ENCODE data around the gene CAMK2N1.
"Not testable (repeated sequence)": the region's sequence is repeated elsewhere in the genome, so short reads cannot be mapped to it uniquely, and the experiment has no call there.

CAMK2N1 gene

GRCh38 chr1:20497506-20497905 lies 11.5 kb upstream of the CAMK2N1 start:
- no peaks in the 10 kb centered on the region for H3K4me1 ChIP-seq
- H3K4me2 ChIP-seq (ENCODE audit: low read length): no peak overlapping the region
- no peaks in the 10 kb centered on the region for H3K27me3 ChIP-seq (ENCODE audit: control insufficient read depth, insufficient read depth, low read length)
- no peak overlapping the region for H3K4me3 ChIP-seq (ENCODE audit: low read depth, low read length)
- no peak overlapping the region for H2AFZ ChIP-seq
- no peaks in the 10 kb centered on the region for H3K36me3 ChIP-seq (ENCODE audit: control insufficient read depth, insufficient read depth, low read length)
- TF ChIP-seq CTCF (IDR thresholded peaks at IDR 0.05): no peak
- H3K9me3 ChIP-seq (ENCODE audit: control insufficient read depth, low read length): no peaks in the 10 kb centered on the region
- no peaks in the 10 kb centered on the region for H3K79me2 ChIP-seq
- no peak overlapping the region for H3K27ac ChIP-seq
- H3K9ac ChIP-seq: no peak overlapping the region

- H3K9me3 ChIP-seq (ENCODE audit: control insufficient read depth, low read length); H2AFZ ChIP-seq; H3K4me1 ChIP-seq; H3K4me2 ChIP-seq (ENCODE audit: low read length); H3K4me3 ChIP-seq (ENCODE audit: low read depth, low read length); H3K27ac ChIP-seq; H3K36me3 ChIP-seq (ENCODE audit: control insufficient read depth, insufficient read depth, low read length); H3K9ac ChIP-seq; H3K27me3 ChIP-seq (ENCODE audit: control insufficient read depth, insufficient read depth, low read length); H3K79me2 ChIP-seq: not testable (repeated sequence)
Measured at GRCh38 chr1:20496725-20497383, 10.8 kb upstream of the CAMK2N1 start.

- no peak for TF ChIP-seq CTCF (IDR thresholded peaks at IDR 0.05)
- Histone ChIP-seq H2AFZ (no peak overlapping the region), H3K9me3 (ENCODE audit: control insufficient read depth, low read length) (no peaks in the 10 kb centered on the region), H3K4me2 (ENCODE audit: low read length) (no peak overlapping the region), H3K27me3 (ENCODE audit: control insufficient read depth, insufficient read depth, low read length) (no peaks in the 10 kb centered on the region), H3K36me3 (ENCODE audit: control insufficient read depth, insufficient read depth, low read length) (no peaks in the 10 kb centered on the region), H3K4me3 (ENCODE audit: low read depth, low read length) (no peak overlapping the region), H3K9ac (no peak overlapping the region), H3K27ac (no peak overlapping the region), H3K4me1 (no peaks in the 10 kb centered on the region), H3K79me2 (no peaks in the 10 kb centered on the region)
Measured at GRCh38 chr1:20496241-20496661, 10.2 kb upstream of the CAMK2N1 start.

GRCh38 chr1:20495661-20496060 lies 9.7 kb upstream of the CAMK2N1 start:
- Histone ChIP-seq H3K4me2 (ENCODE audit: low read length) (no peak overlapping the region), H3K36me3 (ENCODE audit: control insufficient read depth, insufficient read depth, low read length) (no peaks in the 10 kb centered on the region), H2AFZ (no peak overlapping the region), H3K27me3 (ENCODE audit: control insufficient read depth, insufficient read depth, low read length) (no peaks in the 10 kb centered on the region), H3K9me3 (ENCODE audit: control insufficient read depth, low read length) (no peaks in the 10 kb centered on the region), H3K4me1 (no peaks in the 10 kb centered on the region), H3K4me3 (ENCODE audit: low read depth, low read length) (no peak overlapping the region), H3K9ac (no peak overlapping the region), H3K79me2 (no peaks in the 10 kb centered on the region), H3K27ac (no peak overlapping the region)
- no peak for TF ChIP-seq CTCF (IDR thresholded peaks at IDR 0.05)

- Histone ChIP-seq H3K9me3 (ENCODE audit: control insufficient read depth, low read length) (no peaks in the 10 kb centered on the region), H2AFZ (no peak overlapping the region), H3K4me3 (ENCODE audit: low read depth, low read length) (no peak overlapping the region), H3K9ac (no peak overlapping the region), H3K27ac (no peak overlapping the region), H3K27me3 (ENCODE audit: control insufficient read depth, insufficient read depth, low read length) (no peaks in the 10 kb centered on the region), H3K79me2 (no peaks in the 10 kb centered on the region), H3K4me1 (no peaks in the 10 kb centered on the region), H3K36me3 (ENCODE audit: control insufficient read depth, insufficient read depth, low read length) (no peaks in the 10 kb centered on the region), H3K4me2 (ENCODE audit: low read length) (no peak overlapping the region)
- no peak for TF ChIP-seq CTCF (IDR thresholded peaks at IDR 0.05)
Measured at GRCh38 chr1:20494609-20495311, 8.8 kb upstream of the CAMK2N1 start.
